B cell (primary cell): Measurements from ENCODE around the gene PCYOX1L. TPM values are rescaled to one million over a fixed set of nuclear protein-coding genes. Genes with fewer than 3 reads are reported as not detected.

Source experiments
- ATAC-seq: fragments of 200-7000 bp; cut with Tn5 transposase; one replicate; pipeline ENCODE4 v1.10.0; 2021; ENCODE audit warnings: low read depth, mild to moderate bottlenecking, moderate number of reproducible peaks, moderate library complexity
- CTCF ChIA-PET: fragments of 350-600 bp; sonication (Branson Sonifier 250); formaldehyde crosslinking; loops from one replicate; lab custom pipeline; 2021; ENCODE audit warnings: antibody characterized with exemption, inconsistent platforms; lab: Charles Lee
- POLR2A ChIA-PET: fragments of 350-600 bp; sonication (Branson Sonifier 250); formaldehyde crosslinking; loops from one replicate; lab custom pipeline; 2021; ENCODE audit warnings: antibody characterized with exemption; lab: Charles Lee
- DNase-seq: peaks from one replicate; pipeline ENCODE4 v3.0.0; 2013
- H2AFZ ChIP-seq: 2 replicates; pipeline ENCODE4 v1.6.1; 2012; ENCODE audit warnings: mild to moderate bottlenecking, low read depth, low read length; ENCODE audit not compliant: insufficient read depth, poor library complexity, severe bottlenecking
- H3K27ac ChIP-seq, 2 donors: 1 replicate in 1 of 2; 2 replicates in 1 of 2; pipeline ENCODE4 v1.5.1; 2012 to 2013; ENCODE audit warnings: low read length in 2 of 2, mild to moderate bottlenecking in 2 of 2, moderate library complexity in 1 of 2
- H3K27me3 ChIP-seq, 4 experiments: fragments of 200-600 bp in 1 of 4; sonication (generic) in 1 of 4; replicated peaks in 1 of 4; 1 replicate in 2 of 4; 2 replicates in 2 of 4; pipeline versions ENCODE4 v1.6.1 to v1.7.0; 2013 to 2016; ENCODE audit warnings: low read length in 3 of 4, mild to moderate bottlenecking in 2 of 4, mixed read lengths in 1 of 4, moderate library complexity in 1 of 4; ENCODE audit not compliant: insufficient read depth in 4 of 4, control insufficient read depth in 3 of 4; ENCODE audit errors: control extremely low read depth in 1 of 4
- H3K36me3 ChIP-seq, 2 experiments: replicated peaks in 1 of 2; 1 replicate in 1 of 2; 2 replicates in 1 of 2; pipeline versions ENCODE4 v1.6.1 to v1.7.1; 2013; ENCODE audit warnings: low read length in 1 of 2; ENCODE audit not compliant: insufficient read depth in 2 of 2, control insufficient read depth in 1 of 2; ENCODE audit errors: control extremely low read depth in 1 of 2, extremely low read depth in 1 of 2
- H3K4me1 ChIP-seq, 2 donors: fragments of 200-600 bp in 1 of 2; sonication (generic) in 1 of 2; 1 replicate in 1 of 2; 2 replicates in 1 of 2; pipeline versions ENCODE4 v1.5.1 to v1.6.1; 2013 to 2017; ENCODE audit warnings: low read length in 2 of 2; ENCODE audit not compliant: control insufficient read depth in 2 of 2, insufficient read depth in 2 of 2
- H3K4me2 ChIP-seq: replicated peaks from 2 replicates; pipeline ENCODE3; 2012; ENCODE audit warnings: mild to moderate bottlenecking, low read depth, low read length; ENCODE audit not compliant: poor library complexity, severe bottlenecking
- H3K4me3 ChIP-seq, 5 experiments: fragments of 200-600 bp in 1 of 5; sonication (generic) in 1 of 5; 1 replicate in 3 of 5; 2 replicates in 2 of 5; pipeline versions ENCODE4 v1.5.1 to v1.7.0; 2011 to 2016; ENCODE audit warnings: low read length in 4 of 5, mild to moderate bottlenecking in 4 of 5, low read depth in 2 of 5, control low read depth in 1 of 5, moderate library complexity in 1 of 5; ENCODE audit not compliant: insufficient read depth in 1 of 5; ENCODE audit errors: control extremely low read depth in 1 of 5, extremely low read depth in 1 of 5
- H3K79me2 ChIP-seq: fragments of 200-600 bp; sonication (generic); one replicate; pipeline ENCODE4 v1.6.0; 2016; ENCODE audit warnings: low read length; ENCODE audit not compliant: control insufficient read depth, insufficient read depth
- H3K9ac ChIP-seq: fragments of 200-600 bp; sonication (generic); 2 replicates; pipeline ENCODE4 v1.6.1; 2017; ENCODE audit warnings: mild to moderate bottlenecking, low read length, moderate library complexity
- H3K9me3 ChIP-seq, 3 donors: one replicate each; pipeline versions ENCODE4 v1.6.1 to v1.7.1; 2013; ENCODE audit warnings: low read length in 2 of 3; ENCODE audit not compliant: control insufficient read depth in 2 of 3, insufficient read depth in 1 of 3; ENCODE audit errors: control extremely low read depth in 1 of 3
- H4K20me1 ChIP-seq: 2 replicates; pipeline ENCODE4 v1.6.0; 2012; ENCODE audit warnings: mild to moderate bottlenecking, low read length; ENCODE audit not compliant: insufficient read depth, control insufficient read depth, poor library complexity, severe bottlenecking
- H3K27ac Mint-ChIP-seq: one replicate; pipeline ENCODE4 v1.8.0; 2021; ENCODE audit warnings: mixed read lengths
- H3K27me3 Mint-ChIP-seq: one replicate; pipeline ENCODE4 v1.8.0; 2021; ENCODE audit warnings: mixed read lengths
- H3K4me1 Mint-ChIP-seq: one replicate; pipeline ENCODE4 v1.8.0; 2021; ENCODE audit warnings: mixed read lengths
- H3K4me3 Mint-ChIP-seq: one replicate; pipeline ENCODE4 v1.8.0; 2021; ENCODE audit warnings: mixed read lengths
- H3K9me3 Mint-ChIP-seq: one replicate; pipeline ENCODE4 v1.8.0; 2022; ENCODE audit warnings: mixed read lengths; ENCODE audit not compliant: insufficient read depth
- EZH2 ChIP-seq: IDR thresholded peaks from 2 replicates; pipeline ENCODE4 v1.6.1; 2012; ENCODE audit warnings: borderline replicate concordance, low read depth, mild to moderate bottlenecking, moderate library complexity, low read length; ENCODE audit not compliant: insufficient read depth, poor library complexity, severe bottlenecking
- WGBS: methylation state at CpG from one replicate; pipeline ENCODE4 v1.1.5; 2013; ENCODE audit warnings: missing lambda C conversion rate; ENCODE audit not compliant: insufficient coverage; 5-methylcytosine and 5-hydroxymethylcytosine counted together
- intact Hi-C: fragments of 100-400 bp; cut with micrococcal nuclease; formaldehyde crosslinking; loops from one replicate; pipeline ENCODE4 v1.10.0; 2022
- polyA plus RNA-seq: library from polyadenylated mRNA; depleted of rRNA; stranded (reverse); fragments of >200 nt; gene quantifications from 2 replicates; pipeline ENCODE4 v1.2.3, GENCODE V29; 2012
- total RNA-seq, 2 donors: library from RNA; stranded (reverse); fragments of 120-200 nt in 1 of 2; gene quantifications; 1 replicate in 1 of 2; 2 replicates in 1 of 2; pipeline versions ENCODE4 v1.2.3 to v1.2.4, GENCODE V29; 2013 to 2022
- TF ChIP-seq, protein P1 (sequence below): fragments of 200-600 bp; IDR thresholded peaks from one replicate; pipeline ENCODE4 v1.8.0; 2022; ENCODE audit warnings: antibody characterized with exemption, mild to moderate bottlenecking

PCYOX1L gene
- total and polyA plus RNA-seq, 2 donors (not counting 1 experiment from before 2014, with no cell fraction given) = 11.7 to 19.4 TPM

DNA sequence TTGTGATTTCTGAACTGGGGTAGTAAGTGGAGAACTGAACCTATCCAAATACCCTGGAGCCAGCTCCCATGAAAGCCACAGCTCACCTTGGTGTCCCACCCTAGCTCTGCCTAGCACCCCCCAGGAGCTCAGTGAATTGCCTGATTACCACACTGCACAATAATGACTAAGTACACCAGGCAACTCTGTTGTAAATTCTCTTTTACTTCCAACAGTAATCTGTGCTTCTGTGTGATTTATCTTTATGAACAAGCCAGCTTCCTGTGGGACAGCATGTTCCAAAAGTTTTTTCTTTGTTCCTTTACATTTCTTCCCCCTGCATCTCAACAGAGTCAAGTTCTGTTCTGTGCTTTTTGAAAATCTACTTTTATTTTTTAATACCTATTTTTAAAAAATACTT lies 34.6 kb upstream of the PCYOX1L start:
- no peaks in the 10 kb centered on the region for H3K4me1 Mint-ChIP-seq
- no peak for ATAC-seq

DNA sequence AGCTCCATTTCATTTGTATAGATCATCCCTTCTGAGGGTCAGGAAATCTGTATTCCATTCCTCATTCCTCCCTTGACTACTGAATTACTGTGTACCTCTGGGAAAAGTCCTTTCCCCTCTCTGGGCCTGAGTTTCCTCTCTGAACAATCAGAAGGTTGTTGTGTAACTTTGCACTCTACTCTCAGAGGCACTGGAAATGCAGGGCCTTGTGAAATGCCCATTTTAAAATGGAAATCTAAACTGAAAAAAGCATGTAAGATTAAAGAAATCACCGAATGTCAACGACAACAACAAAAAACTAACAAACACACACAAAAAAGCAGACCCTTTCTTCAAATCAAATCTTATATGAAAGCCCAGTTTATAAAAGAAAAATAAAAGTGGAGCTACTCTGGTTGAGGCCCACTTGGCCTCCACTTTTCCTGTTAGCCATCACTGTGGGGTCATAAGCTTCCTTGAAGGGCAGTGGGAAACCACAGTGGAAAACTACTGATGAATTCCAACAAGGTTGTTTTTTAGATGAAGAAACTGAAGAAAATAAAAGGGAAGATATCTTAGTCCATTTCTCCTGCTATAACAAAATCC lies 34.1 kb upstream of the PCYOX1L start:
- H3K9ac ChIP-seq = no peak overlapping the region
- intact Hi-C loops = no loop called here
- Mint-ChIP-seq H3K9me3 (no peaks in the 10 kb centered on the region), H3K4me1 (no peaks in the 10 kb centered on the region), H3K4me3 (no peak overlapping the region), H3K27me3 (no peaks in the 10 kb centered on the region), H3K27ac (no peak overlapping the region)
- no peaks in the 10 kb centered on the region for H3K36me3 ChIP-seq
- POLR2A ChIA-PET = no interaction called here
- ATAC-seq (no peak), DNase-seq (no peak)
- no peaks in the 10 kb centered on the region for H3K79me2 ChIP-seq
- H2AFZ ChIP-seq = no peak overlapping the region
- no peaks in the 10 kb centered on the region for H3K4me1 ChIP-seq
- H3K4me3 ChIP-seq = no peak overlapping the region
- WGBS = no CpG with 5 or more reads among the region's 2 CpGs
- no peak overlapping the region for H3K27ac ChIP-seq
- H3K9me3 ChIP-seq = peaks cover 0 to 4% (median 0%) of the 10 kb centered on the region in 3 donors
- H4K20me1 ChIP-seq = no peaks in the 10 kb centered on the region
- H3K27me3 ChIP-seq = no peaks in the 10 kb centered on the region
- CTCF ChIA-PET = interaction anchor here (0.9 to 8.1 kb wide), 5 partner anchors 9 to 242 kb away, joined by 3 to 134 read pairs (median 3); no protein-coding TSS in a partner anchor
- TF ChIP-seq, protein P1, sequence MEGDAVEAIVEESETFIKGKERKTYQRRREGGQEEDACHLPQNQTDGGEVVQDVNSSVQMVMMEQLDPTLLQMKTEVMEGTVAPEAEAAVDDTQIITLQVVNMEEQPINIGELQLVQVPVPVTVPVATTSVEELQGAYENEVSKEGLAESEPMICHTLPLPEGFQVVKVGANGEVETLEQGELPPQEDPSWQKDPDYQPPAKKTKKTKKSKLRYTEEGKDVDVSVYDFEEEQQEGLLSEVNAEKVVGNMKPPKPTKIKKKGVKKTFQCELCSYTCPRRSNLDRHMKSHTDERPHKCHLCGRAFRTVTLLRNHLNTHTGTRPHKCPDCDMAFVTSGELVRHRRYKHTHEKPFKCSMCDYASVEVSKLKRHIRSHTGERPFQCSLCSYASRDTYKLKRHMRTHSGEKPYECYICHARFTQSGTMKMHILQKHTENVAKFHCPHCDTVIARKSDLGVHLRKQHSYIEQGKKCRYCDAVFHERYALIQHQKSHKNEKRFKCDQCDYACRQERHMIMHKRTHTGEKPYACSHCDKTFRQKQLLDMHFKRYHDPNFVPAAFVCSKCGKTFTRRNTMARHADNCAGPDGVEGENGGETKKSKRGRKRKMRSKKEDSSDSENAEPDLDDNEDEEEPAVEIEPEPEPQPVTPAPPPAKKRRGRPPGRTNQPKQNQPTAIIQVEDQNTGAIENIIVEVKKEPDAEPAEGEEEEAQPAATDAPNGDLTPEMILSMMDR = no peak
- TF ChIP-seq EZH2 = no peak
- H3K4me2 ChIP-seq = no peak overlapping the region

More for the DNA sequence above, 34.6 kb upstream of the PCYOX1L start:
- H3K79me2 ChIP-seq = no peaks in the 10 kb centered on the region
- no peak overlapping the region for H2AFZ ChIP-seq
- Mint-ChIP-seq H3K4me3 (no peak overlapping the region), H3K27ac (no peak overlapping the region), H3K27me3 (no peaks in the 10 kb centered on the region), H3K9me3 (no peaks in the 10 kb centered on the region)
- no peak overlapping the region for H3K4me2 ChIP-seq
- no peak overlapping the region for H3K4me3 ChIP-seq
- no peaks in the 10 kb centered on the region for H3K27me3 ChIP-seq
- no peaks in the 10 kb centered on the region for H3K4me1 ChIP-seq
- peaks cover 0 to 4% (median 0%) of the 10 kb centered on the region in 3 donors for H3K9me3 ChIP-seq
- TF ChIP-seq, protein P1 = no peak
- TF ChIP-seq EZH2 = no peak
- no peaks in the 10 kb centered on the region for H3K36me3 ChIP-seq
- no peak overlapping the region for H3K27ac ChIP-seq
- ChIA-PET CTCF (interaction anchor here (0.9 to 8.1 kb wide), 4 partner anchors 9 to 242 kb away, joined by 3 to 134 read pairs (median 3); no protein-coding TSS in a partner anchor), POLR2A (no interaction called here)
- H4K20me1 ChIP-seq = no peaks in the 10 kb centered on the region
- H3K9ac ChIP-seq = no peak overlapping the region
- no peak for DNase-seq
- intact Hi-C loops = no loop called here
